Panc1 (cell line): ENCODE measurements around the gene RFX5.

Experiments used
- POLR2AphosphoS5 ChIP-seq: IDR thresholded peaks from 2 replicates; pipeline ENCODE4 v1.6.1; 2012; ENCODE audit warnings: mild to moderate bottlenecking, low read depth, low read length, moderate library complexity
- SIN3A ChIP-seq: IDR thresholded peaks from 2 replicates; pipeline ENCODE4 v1.6.1; 2012; ENCODE audit warnings: low read depth, mild to moderate bottlenecking, low read length, moderate library complexity, borderline replicate concordance; ENCODE audit not compliant: insufficient read depth
- TCF7L2 ChIP-seq: IDR thresholded peaks from 2 replicates; pipeline ENCODE4 v1.6.1; 2011; ENCODE audit warnings: mild to moderate bottlenecking, low read depth, low read length, inconsistent platforms
- TF ChIP-seq, protein P1 (sequence below): fragments of 450-650 bp; IDR thresholded peaks from 2 replicates; pipeline ENCODE4 v1.5.1; 2017; ENCODE audit warnings: mild to moderate bottlenecking
- TF ChIP-seq, protein P2 (sequence below), 2 experiments: IDR thresholded peaks; 2 replicates each; pipeline ENCODE4 v1.6.1; 2011 to 2012; ENCODE audit warnings: low read depth in 2 of 2, control low read depth in 1 of 2, low read length in 1 of 2, mild to moderate bottlenecking in 1 of 2, moderate library complexity in 1 of 2; ENCODE audit not compliant: insufficient read depth in 1 of 2

DNA sequence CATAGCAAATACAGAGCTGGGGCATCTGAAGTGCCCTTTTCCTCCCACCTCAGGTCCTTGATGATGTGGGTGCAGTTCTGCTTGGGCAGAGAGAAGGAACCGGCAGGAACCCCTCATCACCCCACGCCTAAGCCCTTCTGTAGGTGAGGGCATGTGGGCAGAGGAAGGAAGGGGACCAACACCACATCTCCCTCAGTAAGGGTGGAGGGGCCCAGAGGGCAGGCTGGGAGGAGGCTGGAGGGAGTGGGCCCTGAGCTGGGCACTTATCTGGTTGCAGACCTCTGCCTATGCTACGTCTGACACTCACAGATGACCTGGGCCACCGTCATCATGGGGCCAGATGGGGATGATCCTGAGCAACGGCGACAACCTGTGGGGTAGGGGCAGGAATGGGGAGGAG lies 54.0 kb downstream of the RFX5 start:
- TF ChIP-seq, protein P1, sequence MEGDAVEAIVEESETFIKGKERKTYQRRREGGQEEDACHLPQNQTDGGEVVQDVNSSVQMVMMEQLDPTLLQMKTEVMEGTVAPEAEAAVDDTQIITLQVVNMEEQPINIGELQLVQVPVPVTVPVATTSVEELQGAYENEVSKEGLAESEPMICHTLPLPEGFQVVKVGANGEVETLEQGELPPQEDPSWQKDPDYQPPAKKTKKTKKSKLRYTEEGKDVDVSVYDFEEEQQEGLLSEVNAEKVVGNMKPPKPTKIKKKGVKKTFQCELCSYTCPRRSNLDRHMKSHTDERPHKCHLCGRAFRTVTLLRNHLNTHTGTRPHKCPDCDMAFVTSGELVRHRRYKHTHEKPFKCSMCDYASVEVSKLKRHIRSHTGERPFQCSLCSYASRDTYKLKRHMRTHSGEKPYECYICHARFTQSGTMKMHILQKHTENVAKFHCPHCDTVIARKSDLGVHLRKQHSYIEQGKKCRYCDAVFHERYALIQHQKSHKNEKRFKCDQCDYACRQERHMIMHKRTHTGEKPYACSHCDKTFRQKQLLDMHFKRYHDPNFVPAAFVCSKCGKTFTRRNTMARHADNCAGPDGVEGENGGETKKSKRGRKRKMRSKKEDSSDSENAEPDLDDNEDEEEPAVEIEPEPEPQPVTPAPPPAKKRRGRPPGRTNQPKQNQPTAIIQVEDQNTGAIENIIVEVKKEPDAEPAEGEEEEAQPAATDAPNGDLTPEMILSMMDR: no peak
- no peak for TF ChIP-seq POLR2AphosphoS5
- TF ChIP-seq TCF7L2: no peak
- TF ChIP-seq, protein P2, sequence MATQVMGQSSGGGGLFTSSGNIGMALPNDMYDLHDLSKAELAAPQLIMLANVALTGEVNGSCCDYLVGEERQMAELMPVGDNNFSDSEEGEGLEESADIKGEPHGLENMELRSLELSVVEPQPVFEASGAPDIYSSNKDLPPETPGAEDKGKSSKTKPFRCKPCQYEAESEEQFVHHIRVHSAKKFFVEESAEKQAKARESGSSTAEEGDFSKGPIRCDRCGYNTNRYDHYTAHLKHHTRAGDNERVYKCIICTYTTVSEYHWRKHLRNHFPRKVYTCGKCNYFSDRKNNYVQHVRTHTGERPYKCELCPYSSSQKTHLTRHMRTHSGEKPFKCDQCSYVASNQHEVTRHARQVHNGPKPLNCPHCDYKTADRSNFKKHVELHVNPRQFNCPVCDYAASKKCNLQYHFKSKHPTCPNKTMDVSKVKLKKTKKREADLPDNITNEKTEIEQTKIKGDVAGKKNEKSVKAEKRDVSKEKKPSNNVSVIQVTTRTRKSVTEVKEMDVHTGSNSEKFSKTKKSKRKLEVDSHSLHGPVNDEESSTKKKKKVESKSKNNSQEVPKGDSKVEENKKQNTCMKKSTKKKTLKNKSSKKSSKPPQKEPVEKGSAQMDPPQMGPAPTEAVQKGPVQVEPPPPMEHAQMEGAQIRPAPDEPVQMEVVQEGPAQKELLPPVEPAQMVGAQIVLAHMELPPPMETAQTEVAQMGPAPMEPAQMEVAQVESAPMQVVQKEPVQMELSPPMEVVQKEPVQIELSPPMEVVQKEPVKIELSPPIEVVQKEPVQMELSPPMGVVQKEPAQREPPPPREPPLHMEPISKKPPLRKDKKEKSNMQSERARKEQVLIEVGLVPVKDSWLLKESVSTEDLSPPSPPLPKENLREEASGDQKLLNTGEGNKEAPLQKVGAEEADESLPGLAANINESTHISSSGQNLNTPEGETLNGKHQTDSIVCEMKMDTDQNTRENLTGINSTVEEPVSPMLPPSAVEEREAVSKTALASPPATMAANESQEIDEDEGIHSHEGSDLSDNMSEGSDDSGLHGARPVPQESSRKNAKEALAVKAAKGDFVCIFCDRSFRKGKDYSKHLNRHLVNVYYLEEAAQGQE (IDR thresholded peaks at IDR 0.05; ENCODE audit: insufficient read depth in 1 of 2, low read depth in 2 of 2, low read length in 1 of 2): no peak
- TF ChIP-seq SIN3A: no peak
